Tibial nerve (tissue), 3 donors: Measurements from ENCODE around the gene GLTP.

Experiments
- CTCF ChIP-seq, 5 experiments: fragments of 200-600 bp in 3 of 5; fragments of 450-650 bp in 2 of 5; sonication (generic) in 3 of 5; IDR thresholded peaks; one replicate each; pipeline ENCODE4 v1.5.1; 2016 to 2019; ENCODE audit warnings: antibody characterized with exemption in 5 of 5, mild to moderate bottlenecking in 3 of 5, moderate library complexity in 2 of 5
- POLR2A ChIP-seq, 2 donors: fragments of 450-650 bp; IDR thresholded peaks; one replicate each; pipeline ENCODE4 v1.6.1; 2017; ENCODE audit warnings: antibody characterized with exemption in 2 of 2, mild to moderate bottlenecking in 2 of 2, moderate library complexity in 2 of 2

GRCh38 chr12:109914461-109914860 lies 34.1 kb upstream of the GLTP start:
- TF ChIP-seq CTCF (IDR thresholded peaks at IDR 0.05) (no peak), POLR2A (IDR thresholded peaks at IDR 0.05) (no peak)
